ENCODE measurements around the gene FYB2. TPM values are rescaled to one million over a fixed set of nuclear protein-coding genes. Genes with fewer than 3 reads are reported as not detected.

FYB2 gene
- total RNA-seq, 1 donor from 2014 or later: 0.34 TPM

- no peak for TF ChIP-seq CTCF (IDR thresholded peaks at IDR 0.05; ENCODE audit: unreplicated experiment)
- H3K9me3 Mint-ChIP-seq: no peaks in the 10 kb centered on the region
- H3K4me3 Mint-ChIP-seq: no peak overlapping the region
- peak overlapping the region; percentile 39 for H3K27ac Mint-ChIP-seq
- H3K27me3 Mint-ChIP-seq (ENCODE audit: low read depth): no peaks in the 10 kb centered on the region
- no peak for DNase-seq (ENCODE audit: low spot score in 2 of 2, unreplicated experiment in 2 of 2)
- peaks cover 19% of the 10 kb centered on the region for H3K4me1 Mint-ChIP-seq
- no peaks in the 10 kb centered on the region for H3K36me3 Mint-ChIP-seq
These were observed 22.0 kb downstream of the FYB2 start for GRCh38 chr1:56797065-56797685.

GRCh38 chr1:56795870-56796269, 23.3 kb downstream of the FYB2 start:
- Mint-ChIP-seq H3K27me3 (ENCODE audit: low read depth) (no peaks in the 10 kb centered on the region), H3K9me3 (no peaks in the 10 kb centered on the region), H3K27ac (no peak overlapping the region), H3K4me3 (no peak overlapping the region), H3K36me3 (no peaks in the 10 kb centered on the region), H3K4me1 (peaks cover 19% of the 10 kb centered on the region)
- TF ChIP-seq CTCF (IDR thresholded peaks at IDR 0.05; ENCODE audit: unreplicated experiment): no peak
- no peak for DNase-seq (ENCODE audit: low spot score in 2 of 2, unreplicated experiment in 2 of 2)

GRCh38 chr1:56790036-56790435, 29.2 kb downstream of the FYB2 start:
- no peak for TF ChIP-seq CTCF (IDR thresholded peaks at IDR 0.05; ENCODE audit: unreplicated experiment)
- no peaks in the 10 kb centered on the region for H3K27me3 Mint-ChIP-seq (ENCODE audit: low read depth)
- H3K4me3 Mint-ChIP-seq: no peak overlapping the region

GRCh38 chr1:56788588-56788987, 30.6 kb downstream of the FYB2 start:
- TF ChIP-seq CTCF (IDR thresholded peaks at IDR 0.05; ENCODE audit: unreplicated experiment): no peak
- DNase-seq (ENCODE audit: low spot score in 2 of 2, unreplicated experiment in 2 of 2): no peak
- Mint-ChIP-seq H3K27me3 (ENCODE audit: low read depth) (no peaks in the 10 kb centered on the region), H3K4me1 (peaks cover 7% of the 10 kb centered on the region), H3K4me3 (no peak overlapping the region), H3K36me3 (no peaks in the 10 kb centered on the region), H3K27ac (peak overlapping the region; percentile 7), H3K9me3 (no peaks in the 10 kb centered on the region)

More at GRCh38 chr1:56790036-56790435, 29.2 kb downstream of the FYB2 start:
- H3K27ac Mint-ChIP-seq: no peak overlapping the region
- peaks cover 7% of the 10 kb centered on the region for H3K4me1 Mint-ChIP-seq
- no peaks in the 10 kb centered on the region for H3K9me3 Mint-ChIP-seq
- no peaks in the 10 kb centered on the region for H3K36me3 Mint-ChIP-seq
- no peak for DNase-seq (ENCODE audit: low spot score in 2 of 2, unreplicated experiment in 2 of 2)

GRCh38 chr1:56788102-56788501, 31.1 kb downstream of the FYB2 start:
- no peaks in the 10 kb centered on the region for H3K27me3 Mint-ChIP-seq (ENCODE audit: low read depth)
- no peak overlapping the region for H3K4me3 Mint-ChIP-seq
- no peak for TF ChIP-seq CTCF (IDR thresholded peaks at IDR 0.05; ENCODE audit: unreplicated experiment)
- peaks cover 7% of the 10 kb centered on the region for H3K4me1 Mint-ChIP-seq
- H3K36me3 Mint-ChIP-seq: no peaks in the 10 kb centered on the region
- no peak for DNase-seq (ENCODE audit: low spot score in 2 of 2, unreplicated experiment in 2 of 2)
- H3K9me3 Mint-ChIP-seq: no peaks in the 10 kb centered on the region
- no peak overlapping the region for H3K27ac Mint-ChIP-seq

GRCh38 chr1:56787330-56787729, 31.9 kb downstream of the FYB2 start:
- Mint-ChIP-seq H3K4me1 (peaks cover 7% of the 10 kb centered on the region), H3K9me3 (no peaks in the 10 kb centered on the region), H3K27ac (no peak overlapping the region), H3K27me3 (ENCODE audit: low read depth) (no peaks in the 10 kb centered on the region), H3K36me3 (no peaks in the 10 kb centered on the region), H3K4me3 (no peak overlapping the region)
- TF ChIP-seq CTCF (IDR thresholded peaks at IDR 0.05; ENCODE audit: unreplicated experiment): no peak
- DNase-seq (ENCODE audit: low spot score in 2 of 2, unreplicated experiment in 2 of 2): no peak

All from mesothelial cell of epicardium (in vitro differentiated cells).